ENCODE measurements around the gene GNG12. TPM values are rescaled to one million over a fixed set of nuclear protein-coding genes. Genes with fewer than 3 reads are reported as not detected.

GNG12 gene
- total and polyA plus RNA-seq, 9 of the 15 experiments (the other 6 are each of a cell fraction or from before 2014, with no cell fraction given): 2.6 to 6.0 (median 4.1) TPM

DNA sequence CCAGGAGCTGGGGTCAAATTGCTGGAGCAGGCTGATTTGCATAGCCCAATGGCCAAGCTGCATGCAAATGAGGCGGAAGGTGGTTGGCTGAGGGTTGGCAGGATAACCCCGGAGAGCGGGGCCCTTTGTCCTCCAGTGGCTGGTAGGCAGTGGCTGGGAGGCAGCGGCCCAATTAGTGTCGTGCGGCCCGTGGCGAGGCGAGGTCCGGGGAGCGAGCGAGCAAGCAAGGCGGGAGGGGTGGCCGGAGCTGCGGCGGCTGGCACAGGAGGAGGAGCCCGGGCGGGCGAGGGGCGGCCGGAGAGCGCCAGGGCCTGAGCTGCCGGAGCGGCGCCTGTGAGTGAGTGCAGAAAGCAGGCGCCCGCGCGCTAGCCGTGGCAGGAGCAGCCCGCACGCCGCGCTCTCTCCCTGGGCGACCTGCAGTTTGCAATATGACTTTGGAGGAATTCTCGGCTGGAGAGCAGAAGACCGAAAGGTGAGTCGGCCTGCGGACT lies 148.2 kb downstream of the GNG12 start, which contains the start of gene GADD45A (continued):
- TF ChIP-seq, protein P1, sequence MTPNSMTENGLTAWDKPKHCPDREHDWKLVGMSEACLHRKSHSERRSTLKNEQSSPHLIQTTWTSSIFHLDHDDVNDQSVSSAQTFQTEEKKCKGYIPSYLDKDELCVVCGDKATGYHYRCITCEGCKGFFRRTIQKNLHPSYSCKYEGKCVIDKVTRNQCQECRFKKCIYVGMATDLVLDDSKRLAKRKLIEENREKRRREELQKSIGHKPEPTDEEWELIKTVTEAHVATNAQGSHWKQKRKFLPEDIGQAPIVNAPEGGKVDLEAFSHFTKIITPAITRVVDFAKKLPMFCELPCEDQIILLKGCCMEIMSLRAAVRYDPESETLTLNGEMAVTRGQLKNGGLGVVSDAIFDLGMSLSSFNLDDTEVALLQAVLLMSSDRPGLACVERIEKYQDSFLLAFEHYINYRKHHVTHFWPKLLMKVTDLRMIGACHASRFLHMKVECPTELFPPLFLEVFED (CRISPR knock-in tag; conservative IDR thresholded peaks at IDR 0.05): 0 out of 2 replicates have a peak, but pooled peaks have one; percentile 28
- TF ChIP-seq, protein P2, sequence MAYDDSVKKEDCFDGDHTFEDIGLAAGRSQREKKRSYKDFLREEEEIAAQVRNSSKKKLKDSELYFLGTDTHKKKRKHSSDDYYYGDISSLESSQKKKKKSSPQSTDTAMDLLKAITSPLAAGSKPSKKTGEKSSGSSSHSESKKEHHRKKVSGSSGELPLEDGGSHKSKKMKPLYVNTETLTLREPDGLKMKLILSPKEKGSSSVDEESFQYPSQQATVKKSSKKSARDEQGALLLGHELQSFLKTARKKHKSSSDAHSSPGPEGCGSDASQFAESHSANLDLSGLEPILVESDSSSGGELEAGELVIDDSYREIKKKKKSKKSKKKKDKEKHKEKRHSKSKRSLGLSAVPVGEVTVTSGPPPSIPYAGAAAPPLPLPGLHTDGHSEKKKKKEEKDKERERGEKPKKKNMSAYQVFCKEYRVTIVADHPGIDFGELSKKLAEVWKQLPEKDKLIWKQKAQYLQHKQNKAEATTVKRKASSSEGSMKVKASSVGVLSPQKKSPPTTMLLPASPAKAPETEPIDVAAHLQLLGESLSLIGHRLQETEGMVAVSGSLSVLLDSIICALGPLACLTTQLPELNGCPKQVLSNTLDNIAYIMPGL (CRISPR knock-in tag; IDR thresholded peaks at IDR 0.05): no peak
- TF ChIP-seq HEY1 (CRISPR knock-in tag; IDR thresholded peaks at IDR 0.05; ENCODE audit: borderline replicate concordance) (no peak), SIN3A (IDR thresholded peaks at IDR 0.05; ENCODE audit: borderline replicate concordance in 2 of 2, control insufficient read depth in 1 of 2, low read depth in 2 of 2, low read length in 2 of 2) (peak in 1 of 2 experiments; percentile 85; a peak in 1 of 4 replicates), KLF13 (tag; IDR thresholded peaks at IDR 0.05; ENCODE audit: borderline replicate concordance, low read depth) (no peak)
- TF ChIP-seq, protein P3, sequence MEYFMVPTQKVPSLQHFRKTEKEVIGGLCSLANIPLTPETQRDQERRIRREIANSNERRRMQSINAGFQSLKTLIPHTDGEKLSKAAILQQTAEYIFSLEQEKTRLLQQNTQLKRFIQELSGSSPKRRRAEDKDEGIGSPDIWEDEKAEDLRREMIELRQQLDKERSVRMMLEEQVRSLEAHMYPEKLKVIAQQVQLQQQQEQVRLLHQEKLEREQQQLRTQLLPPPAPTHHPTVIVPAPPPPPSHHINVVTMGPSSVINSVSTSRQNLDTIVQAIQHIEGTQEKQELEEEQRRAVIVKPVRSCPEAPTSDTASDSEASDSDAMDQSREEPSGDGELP (CRISPR knock-in tag; IDR thresholded peaks at IDR 0.05; ENCODE audit: borderline replicate concordance): peak; percentile 67
- TF ChIP-seq, protein P4, sequence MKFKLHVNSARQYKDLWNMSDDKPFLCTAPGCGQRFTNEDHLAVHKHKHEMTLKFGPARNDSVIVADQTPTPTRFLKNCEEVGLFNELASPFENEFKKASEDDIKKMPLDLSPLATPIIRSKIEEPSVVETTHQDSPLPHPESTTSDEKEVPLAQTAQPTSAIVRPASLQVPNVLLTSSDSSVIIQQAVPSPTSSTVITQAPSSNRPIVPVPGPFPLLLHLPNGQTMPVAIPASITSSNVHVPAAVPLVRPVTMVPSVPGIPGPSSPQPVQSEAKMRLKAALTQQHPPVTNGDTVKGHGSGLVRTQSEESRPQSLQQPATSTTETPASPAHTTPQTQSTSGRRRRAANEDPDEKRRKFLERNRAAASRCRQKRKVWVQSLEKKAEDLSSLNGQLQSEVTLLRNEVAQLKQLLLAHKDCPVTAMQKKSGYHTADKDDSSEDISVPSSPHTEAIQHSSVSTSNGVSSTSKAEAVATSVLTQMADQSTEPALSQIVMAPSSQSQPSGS (CRISPR knock-in tag; IDR thresholded peaks at IDR 0.05): no peak
- TF ChIP-seq, protein P5, sequence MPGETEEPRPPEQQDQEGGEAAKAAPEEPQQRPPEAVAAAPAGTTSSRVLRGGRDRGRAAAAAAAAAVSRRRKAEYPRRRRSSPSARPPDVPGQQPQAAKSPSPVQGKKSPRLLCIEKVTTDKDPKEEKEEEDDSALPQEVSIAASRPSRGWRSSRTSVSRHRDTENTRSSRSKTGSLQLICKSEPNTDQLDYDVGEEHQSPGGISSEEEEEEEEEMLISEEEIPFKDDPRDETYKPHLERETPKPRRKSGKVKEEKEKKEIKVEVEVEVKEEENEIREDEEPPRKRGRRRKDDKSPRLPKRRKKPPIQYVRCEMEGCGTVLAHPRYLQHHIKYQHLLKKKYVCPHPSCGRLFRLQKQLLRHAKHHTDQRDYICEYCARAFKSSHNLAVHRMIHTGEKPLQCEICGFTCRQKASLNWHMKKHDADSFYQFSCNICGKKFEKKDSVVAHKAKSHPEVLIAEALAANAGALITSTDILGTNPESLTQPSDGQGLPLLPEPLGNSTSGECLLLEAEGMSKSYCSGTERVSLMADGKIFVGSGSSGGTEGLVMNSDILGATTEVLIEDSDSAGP (CRISPR knock-in tag; IDR thresholded peaks at IDR 0.05): no peak
- TF ChIP-seq, protein P6, sequence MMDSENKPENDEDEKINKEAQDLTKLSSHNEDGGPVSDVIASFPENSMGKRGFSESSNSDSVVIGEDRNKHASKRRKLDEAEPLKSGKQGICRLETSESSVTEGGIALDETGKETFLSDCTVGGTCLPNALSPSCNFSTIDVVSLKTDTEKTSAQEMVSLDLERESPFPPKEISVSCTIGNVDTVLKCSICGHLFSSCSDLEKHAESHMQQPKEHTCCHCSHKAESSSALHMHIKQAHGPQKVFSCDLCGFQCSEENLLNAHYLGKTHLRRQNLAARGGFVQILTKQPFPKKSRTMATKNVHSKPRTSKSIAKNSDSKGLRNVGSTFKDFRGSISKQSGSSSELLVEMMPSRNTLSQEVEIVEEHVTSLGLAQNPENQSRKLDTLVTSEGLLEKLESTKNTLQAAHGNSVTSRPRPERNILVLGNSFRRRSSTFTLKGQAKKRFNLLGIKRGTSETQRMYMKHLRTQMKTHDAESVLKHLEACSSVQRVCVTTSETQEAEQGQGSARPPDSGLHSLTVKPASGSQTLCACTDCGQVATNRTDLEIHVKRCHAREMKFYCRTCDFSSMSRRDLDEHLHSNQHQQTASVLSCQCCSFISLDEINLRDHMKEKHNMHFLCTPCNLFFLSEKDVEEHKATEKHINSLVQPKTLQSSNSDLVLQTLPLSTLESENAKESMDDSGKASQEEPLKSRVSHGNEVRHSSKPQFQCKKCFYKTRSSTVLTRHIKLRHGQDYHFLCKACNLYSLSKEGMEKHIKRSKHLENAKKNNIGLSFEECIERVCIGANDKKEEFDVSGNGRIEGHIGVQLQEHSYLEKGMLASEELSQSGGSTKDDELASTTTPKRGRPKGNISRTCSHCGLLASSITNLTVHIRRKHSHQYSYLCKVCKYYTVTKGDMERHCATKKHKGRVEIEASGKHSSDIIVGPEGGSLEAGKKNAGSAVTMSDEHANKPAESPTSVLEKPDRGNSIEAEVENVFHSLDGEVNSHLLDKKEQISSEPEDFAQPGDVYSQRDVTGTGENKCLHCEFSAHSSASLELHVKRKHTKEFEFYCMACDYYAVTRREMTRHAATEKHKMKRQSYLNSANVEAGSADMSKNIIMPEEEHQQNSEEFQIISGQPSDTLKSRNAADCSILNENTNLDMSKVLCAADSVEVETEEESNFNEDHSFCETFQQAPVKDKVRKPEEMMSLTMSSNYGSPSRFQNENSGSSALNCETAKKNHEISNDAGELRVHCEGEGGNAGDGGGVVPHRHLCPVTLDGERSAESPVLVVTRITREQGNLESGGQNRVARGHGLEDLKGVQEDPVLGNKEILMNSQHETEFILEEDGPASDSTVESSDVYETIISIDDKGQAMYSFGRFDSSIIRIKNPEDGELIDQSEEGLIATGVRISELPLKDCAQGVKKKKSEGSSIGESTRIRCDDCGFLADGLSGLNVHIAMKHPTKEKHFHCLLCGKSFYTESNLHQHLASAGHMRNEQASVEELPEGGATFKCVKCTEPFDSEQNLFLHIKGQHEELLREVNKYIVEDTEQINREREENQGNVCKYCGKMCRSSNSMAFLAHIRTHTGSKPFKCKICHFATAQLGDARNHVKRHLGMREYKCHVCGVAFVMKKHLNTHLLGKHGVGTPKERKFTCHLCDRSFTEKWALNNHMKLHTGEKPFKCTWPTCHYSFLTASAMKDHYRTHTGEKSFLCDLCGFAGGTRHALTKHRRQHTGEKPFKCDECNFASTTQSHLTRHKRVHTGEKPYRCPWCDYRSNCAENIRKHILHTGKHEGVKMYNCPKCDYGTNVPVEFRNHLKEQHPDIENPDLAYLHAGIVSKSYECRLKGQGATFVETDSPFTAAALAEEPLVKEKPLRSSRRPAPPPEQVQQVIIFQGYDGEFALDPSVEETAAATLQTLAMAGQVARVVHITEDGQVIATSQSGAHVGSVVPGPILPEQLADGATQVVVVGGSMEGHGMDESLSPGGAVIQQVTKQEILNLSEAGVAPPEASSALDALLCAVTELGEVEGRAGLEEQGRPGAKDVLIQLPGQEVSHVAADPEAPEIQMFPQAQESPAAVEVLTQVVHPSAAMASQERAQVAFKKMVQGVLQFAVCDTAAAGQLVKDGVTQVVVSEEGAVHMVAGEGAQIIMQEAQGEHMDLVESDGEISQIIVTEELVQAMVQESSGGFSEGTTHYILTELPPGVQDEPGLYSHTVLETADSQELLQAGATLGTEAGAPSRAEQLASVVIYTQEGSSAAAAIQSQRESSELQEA (IDR thresholded peaks at IDR 0.05; ENCODE audit: low read depth): no peak

Data from K562 (cell line).